ENCODE data around the gene PVALEF. TPM values are rescaled to one million over a fixed set of nuclear protein-coding genes. Genes with fewer than 3 reads are reported as not detected.

The PVALEF gene
- total and polyA plus RNA-seq, 2 experiments from 2014 or later = not detected

GRCh38 chr17:81158688-81159590 is 6.4 kb upstream of the PVALEF start:
- H3K9ac ChIP-seq = no peak overlapping the region
- no peaks in the 10 kb centered on the region for H3F3A ChIP-seq (ENCODE audit: insufficient read depth)
- no peak overlapping the region for H3K4me2 ChIP-seq (ENCODE audit: unreplicated experiment)
- H3K27ac ChIP-seq = no peak overlapping the region
- TF ChIP-seq EZH2 (IDR thresholded peaks at IDR 0.05; ENCODE audit: insufficient read depth, poor library complexity, severe bottlenecking) (no peak), EZH2phosphoT487 (IDR thresholded peaks at IDR 0.05; ENCODE audit: insufficient read depth, low read depth) (no peak)
- no peaks in the 10 kb centered on the region for H3K79me2 ChIP-seq (ENCODE audit: insufficient read depth)
- H3K9me3 ChIP-seq (ENCODE audit: low read depth) = no peaks in the 10 kb centered on the region
- no peaks in the 10 kb centered on the region for H4K20me1 ChIP-seq (ENCODE audit: insufficient read depth)
- DNase-seq = no peak
- no peaks in the 10 kb centered on the region for H3K36me3 ChIP-seq (ENCODE audit: low read depth)
- in situ Hi-C loops (cut with MboI) = no loop called here
- no peaks in the 10 kb centered on the region for H3K9me2 ChIP-seq (ENCODE audit: insufficient read depth)
- no peak overlapping the region for H3K4me3 ChIP-seq
- H3K27me3 ChIP-seq (replicated peaks; ENCODE audit: insufficient read depth) = no peaks in the 10 kb centered on the region
- WGBS, 2 experiments (ENCODE audit: low coverage in 1 of 2, low lambda C conversion rate in 2 of 2, missing lambda C conversion rate in 2 of 2) = 81 to 84% methylated on average over 34 to 43 of the region's 43 CpGs
- no peak overlapping the region for H2AFZ ChIP-seq
- no peaks in the 10 kb centered on the region for H3K4me1 ChIP-seq (ENCODE audit: insufficient read depth)

- Histone ChIP-seq H3K4me3 (no peak overlapping the region), H3K36me3 (ENCODE audit: low read depth) (no peaks in the 10 kb centered on the region), H3K27me3 (replicated peaks; ENCODE audit: insufficient read depth) (no peaks in the 10 kb centered on the region), H3K9ac (no peak overlapping the region), H3K9me2 (ENCODE audit: insufficient read depth) (no peaks in the 10 kb centered on the region), H2AFZ (no peak overlapping the region), H3K9me3 (ENCODE audit: low read depth) (no peaks in the 10 kb centered on the region), H3K4me2 (ENCODE audit: unreplicated experiment) (no peak overlapping the region), H4K20me1 (ENCODE audit: insufficient read depth) (no peaks in the 10 kb centered on the region), H3K4me1 (ENCODE audit: insufficient read depth) (no peaks in the 10 kb centered on the region), H3F3A (ENCODE audit: insufficient read depth) (no peaks in the 10 kb centered on the region), H3K27ac (no peak overlapping the region), H3K79me2 (ENCODE audit: insufficient read depth) (no peaks in the 10 kb centered on the region)
- in situ Hi-C loops (cut with MboI) = no loop called here
- no peak for DNase-seq
- TF ChIP-seq EZH2phosphoT487 (IDR thresholded peaks at IDR 0.05; ENCODE audit: insufficient read depth, low read depth) (no peak), EZH2 (IDR thresholded peaks at IDR 0.05; ENCODE audit: insufficient read depth, poor library complexity, severe bottlenecking) (no peak)
- WGBS, 2 experiments (ENCODE audit: low coverage in 1 of 2, low lambda C conversion rate in 2 of 2, missing lambda C conversion rate in 2 of 2) = 46 to 61% methylated on average over 16 to 19 of the region's 25 CpGs
Observed at GRCh38 chr17:81159611-81160265, 5.6 kb upstream of the PVALEF start.

- H3K4me2 ChIP-seq (ENCODE audit: unreplicated experiment) = no peak overlapping the region
- H3F3A ChIP-seq (ENCODE audit: insufficient read depth) = no peaks in the 10 kb centered on the region
- in situ Hi-C loops (cut with MboI) = no loop called here
- WGBS, 2 experiments (ENCODE audit: low coverage in 1 of 2, low lambda C conversion rate in 2 of 2, missing lambda C conversion rate in 2 of 2) = 21 to 28% methylated on average over 14 to 20 of the region's 28 CpGs
- DNase-seq = no peak
- H3K79me2 ChIP-seq (ENCODE audit: insufficient read depth) = no peaks in the 10 kb centered on the region
- no peaks in the 10 kb centered on the region for H4K20me1 ChIP-seq (ENCODE audit: insufficient read depth)
- no peaks in the 10 kb centered on the region for H3K36me3 ChIP-seq (ENCODE audit: low read depth)
- no peaks in the 10 kb centered on the region for H3K9me2 ChIP-seq (ENCODE audit: insufficient read depth)
- no peak overlapping the region for H3K27ac ChIP-seq
- H3K9me3 ChIP-seq (ENCODE audit: low read depth) = no peaks in the 10 kb centered on the region
- no peak overlapping the region for H3K9ac ChIP-seq
- no peak overlapping the region for H2AFZ ChIP-seq
- TF ChIP-seq EZH2 (IDR thresholded peaks at IDR 0.05; ENCODE audit: insufficient read depth, poor library complexity, severe bottlenecking) = no peak
- no peak for TF ChIP-seq EZH2phosphoT487 (IDR thresholded peaks at IDR 0.05; ENCODE audit: insufficient read depth, low read depth)
- H3K4me3 ChIP-seq = no peak overlapping the region
- H3K27me3 ChIP-seq (replicated peaks; ENCODE audit: insufficient read depth) = no peaks in the 10 kb centered on the region
- H3K4me1 ChIP-seq (ENCODE audit: insufficient read depth) = no peaks in the 10 kb centered on the region
Observed at GRCh38 chr17:81160306-81160705, 5.0 kb upstream of the PVALEF start.

- Histone ChIP-seq H3K4me2 (ENCODE audit: unreplicated experiment) (no peak overlapping the region), H3K4me3 (no peak overlapping the region), H3K36me3 (ENCODE audit: low read depth) (no peaks in the 10 kb centered on the region), H3K27ac (no peak overlapping the region), H4K20me1 (ENCODE audit: insufficient read depth) (no peaks in the 10 kb centered on the region), H3K4me1 (ENCODE audit: insufficient read depth) (no peaks in the 10 kb centered on the region), H3F3A (ENCODE audit: insufficient read depth) (no peaks in the 10 kb centered on the region), H3K79me2 (ENCODE audit: insufficient read depth) (no peaks in the 10 kb centered on the region), H3K9me2 (ENCODE audit: insufficient read depth) (no peaks in the 10 kb centered on the region), H3K9ac (no peak overlapping the region), H2AFZ (no peak overlapping the region), H3K9me3 (ENCODE audit: low read depth) (no peaks in the 10 kb centered on the region), H3K27me3 (replicated peaks; ENCODE audit: insufficient read depth) (no peaks in the 10 kb centered on the region)
- in situ Hi-C loops (cut with MboI) = no loop called here
- DNase-seq = no peak
- TF ChIP-seq EZH2phosphoT487 (IDR thresholded peaks at IDR 0.05; ENCODE audit: insufficient read depth, low read depth) = no peak
- no peak for TF ChIP-seq EZH2 (IDR thresholded peaks at IDR 0.05; ENCODE audit: insufficient read depth, poor library complexity, severe bottlenecking)
- 72 to 73% methylated on average over 30 to 32 of the region's 32 CpGs for WGBS, 2 experiments (ENCODE audit: low coverage in 1 of 2, low lambda C conversion rate in 2 of 2, missing lambda C conversion rate in 2 of 2)
Observed at GRCh38 chr17:81160747-81161453, 4.4 kb upstream of the PVALEF start.

Data from GM23248 (cell line).